ENCODE data around the gene FBXL20. TPM values are rescaled to one million over a fixed set of nuclear protein-coding genes. Genes with fewer than 3 reads are reported as not detected.
A peak's percentile ranks its signal among the peaks of the same experiment; 100 is the strongest.

FBXL20 gene
- polyA plus RNA-seq, 1 of the 3 experiments (the other 2 are of a cell fraction), result 2.2 TPM

GRCh38 chr17:39306509-39307212, 94.8 kb downstream of the FBXL20 start:
- H3F3A ChIP-seq (replicated peaks; ENCODE audit: insufficient read depth), result peaks cover 13% of the 10 kb centered on the region
- 0 out of 4 replicates have a peak overlapping the region, but pooled peaks of 1 of the 2 experiments have one; percentile 21 for H3K4me3 ChIP-seq (ENCODE audit: low read depth in 2 of 2, low read length in 1 of 2)
- DNase-seq, result no peak
- no peaks in the 10 kb centered on the region for H4K20me1 ChIP-seq (ENCODE audit: insufficient read depth)
- H3K4me1 ChIP-seq (ENCODE audit: control insufficient read depth in 1 of 2, insufficient read depth in 2 of 2, low read depth in 1 of 2, low read length in 1 of 2), result peaks cover 0 to 11% of the 10 kb centered on the region in 2 experiments; a peak in 1 of 4 replicates
- no peaks in the 10 kb centered on the region for H3K27me3 ChIP-seq (ENCODE audit: insufficient read depth)
- no peaks in the 10 kb centered on the region for H3K79me2 ChIP-seq (ENCODE audit: insufficient read depth)
- peak overlapping the region; percentile 39; the same call in 1 of the 2 replicates for H3K9ac ChIP-seq
- H2AFZ ChIP-seq (ENCODE audit: low read depth), result peak overlapping the region; percentile 49; the same call in 1 of the 2 replicates
- WGBS (ENCODE audit: low lambda C conversion rate), result 58% methylated on average over 3 of the region's 3 CpGs
- H3K36me3 ChIP-seq (replicated peaks in 1 of 2; ENCODE audit: control insufficient read depth in 1 of 2, insufficient read depth in 2 of 2, low read length in 1 of 2), result no peaks in the 10 kb centered on the region
- ChIA-PET CTCF (no interaction called here), POLR2A (no interaction called here)
- H3K4me2 ChIP-seq, result peak overlapping the region; percentile 61
- peak overlapping the region in 1 of 2 experiments; percentile 69; a peak in 2 of 4 replicates for H3K27ac ChIP-seq (ENCODE audit: low read depth in 2 of 2, low read length in 1 of 2)
- TF ChIP-seq CTCF (IDR thresholded peaks at IDR 0.05), result no peak
- TF ChIP-seq ZBTB33 (IDR thresholded peaks at IDR 0.05; ENCODE audit: borderline replicate concordance, low read depth), result no peak
- no peak for TF ChIP-seq SMC3 (IDR thresholded peaks at IDR 0.05; ENCODE audit: low read depth, low read length)
- peak; percentile 28; the same call in 1 of the 2 replicates for TF ChIP-seq MEF2A (IDR thresholded peaks at IDR 0.05; ENCODE audit: borderline replicate concordance, low read depth)
- no peak for TF ChIP-seq GATA2 (CRISPR knock-in tag; IDR thresholded peaks at IDR 0.05)
- TF ChIP-seq NFIC (IDR thresholded peaks at IDR 0.05; ENCODE audit: borderline replicate concordance), result no peak
- TF ChIP-seq IRF3 (IDR thresholded peaks at IDR 0.05; ENCODE audit: low read depth, low read length), result no peak
- no peak for TF ChIP-seq REST (IDR thresholded peaks at IDR 0.05; ENCODE audit: low read depth, low read length)
- TF ChIP-seq RCOR1 (IDR thresholded peaks at IDR 0.05; ENCODE audit: low read length), result no peak
- no peak for TF ChIP-seq RAD21 (IDR thresholded peaks at IDR 0.05; ENCODE audit: low read length)
- TF ChIP-seq FOSL2 (IDR thresholded peaks at IDR 0.05; ENCODE audit: borderline replicate concordance, low read depth), result 0 out of 2 replicates have a peak, but pooled peaks have one; percentile 6
- no peak for TF ChIP-seq YY1 (IDR thresholded peaks at IDR 0.05; ENCODE audit: low read depth)
- TF ChIP-seq NRF1 (IDR thresholded peaks at IDR 0.05; ENCODE audit: low read depth, low read length), result no peak
- TF ChIP-seq SIN3A (IDR thresholded peaks at IDR 0.05; ENCODE audit: borderline replicate concordance, low read depth, low read length), result no peak
- TF ChIP-seq TEAD4 (IDR thresholded peaks at IDR 0.05; ENCODE audit: borderline replicate concordance, insufficient read depth), result no peak
- TF ChIP-seq RFX5 (IDR thresholded peaks at IDR 0.05; ENCODE audit: low read length), result no peak
- TF ChIP-seq POLR2AphosphoS5 (IDR thresholded peaks at IDR 0.05; ENCODE audit: low read depth, low read length), result no peak
- no peak for TF ChIP-seq TCF12 (IDR thresholded peaks at IDR 0.05)
- H3K9me2 ChIP-seq, result no peaks in the 10 kb centered on the region
- H3K9me3 ChIP-seq, result no peaks in the 10 kb centered on the region

Data from SK-N-SH (cell line).